IPS-NIHi11 (cell line): ENCODE data around the gene PRKN.

Experiments
- DNase-seq: peaks from one replicate; pipeline ENCODE4 v3.0.0; 2012; ENCODE audit warnings: mixed read lengths, low spot score

PRKN gene

GRCh38 chr6:161716176-161716575 is 1011.4 kb downstream of the PRKN start:
- no peak for DNase-seq

GRCh38 chr6:161711938-161712337 is 1015.6 kb downstream of the PRKN start:
- no peak for DNase-seq

GRCh38 chr6:161711515-161711914 is 1016.1 kb downstream of the PRKN start:
- no peak for DNase-seq

- DNase-seq = no peak
Measured at GRCh38 chr6:161710698-161711097, 1016.9 kb downstream of the PRKN start.

- DNase-seq = no peak
Measured at GRCh38 chr6:161701056-161701455, 1026.5 kb downstream of the PRKN start.

- no peak for DNase-seq
Measured at GRCh38 chr6:161696801-161697200, 1030.8 kb downstream of the PRKN start.

GRCh38 chr6:161694995-161695394 is 1032.6 kb downstream of the PRKN start:
- DNase-seq = peak; percentile 36

GRCh38 chr6:161686655-161687054 is 1040.9 kb downstream of the PRKN start:
- no peak for DNase-seq

- no peak for DNase-seq
Measured at GRCh38 chr6:161684731-161685475, 1042.7 kb downstream of the PRKN start.

- no peak for DNase-seq
Measured at GRCh38 chr6:161683400-161683799, 1044.2 kb downstream of the PRKN start.

- no peak for DNase-seq
Measured at GRCh38 chr6:161682982-161683381, 1044.6 kb downstream of the PRKN start.

- DNase-seq = no peak
Measured at GRCh38 chr6:161679980-161680538, 1047.5 kb downstream of the PRKN start.

- no peak for DNase-seq
Measured at GRCh38 chr6:161677188-161677587, 1050.4 kb downstream of the PRKN start.

- no peak for DNase-seq
Measured at GRCh38 chr6:161676586-161676985, 1051.0 kb downstream of the PRKN start.

GRCh38 chr6:161674930-161675682 is 1052.5 kb downstream of the PRKN start:
- DNase-seq = no peak

- DNase-seq = no peak
Measured at GRCh38 chr6:161673026-161673425, 1054.5 kb downstream of the PRKN start.

GRCh38 chr6:161671117-161671516 is 1056.4 kb downstream of the PRKN start:
- no peak for DNase-seq

GRCh38 chr6:161668665-161669064 is 1058.9 kb downstream of the PRKN start:
- DNase-seq = no peak

- no peak for DNase-seq
Measured at GRCh38 chr6:161667957-161668356, 1059.6 kb downstream of the PRKN start.

GRCh38 chr6:161663682-161664081 is 1063.9 kb downstream of the PRKN start:
- no peak for DNase-seq

- no peak for DNase-seq
Measured at GRCh38 chr6:161660666-161661571, 1066.6 kb downstream of the PRKN start.

GRCh38 chr6:161658211-161658610 is 1069.4 kb downstream of the PRKN start:
- DNase-seq = no peak
